Measurements from ENCODE around the gene TDRD3.

- TF ChIP-seq POLR2A (IDR thresholded peaks at IDR 0.05) = no peak
- TF ChIP-seq, protein P1, sequence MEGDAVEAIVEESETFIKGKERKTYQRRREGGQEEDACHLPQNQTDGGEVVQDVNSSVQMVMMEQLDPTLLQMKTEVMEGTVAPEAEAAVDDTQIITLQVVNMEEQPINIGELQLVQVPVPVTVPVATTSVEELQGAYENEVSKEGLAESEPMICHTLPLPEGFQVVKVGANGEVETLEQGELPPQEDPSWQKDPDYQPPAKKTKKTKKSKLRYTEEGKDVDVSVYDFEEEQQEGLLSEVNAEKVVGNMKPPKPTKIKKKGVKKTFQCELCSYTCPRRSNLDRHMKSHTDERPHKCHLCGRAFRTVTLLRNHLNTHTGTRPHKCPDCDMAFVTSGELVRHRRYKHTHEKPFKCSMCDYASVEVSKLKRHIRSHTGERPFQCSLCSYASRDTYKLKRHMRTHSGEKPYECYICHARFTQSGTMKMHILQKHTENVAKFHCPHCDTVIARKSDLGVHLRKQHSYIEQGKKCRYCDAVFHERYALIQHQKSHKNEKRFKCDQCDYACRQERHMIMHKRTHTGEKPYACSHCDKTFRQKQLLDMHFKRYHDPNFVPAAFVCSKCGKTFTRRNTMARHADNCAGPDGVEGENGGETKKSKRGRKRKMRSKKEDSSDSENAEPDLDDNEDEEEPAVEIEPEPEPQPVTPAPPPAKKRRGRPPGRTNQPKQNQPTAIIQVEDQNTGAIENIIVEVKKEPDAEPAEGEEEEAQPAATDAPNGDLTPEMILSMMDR (IDR thresholded peaks at IDR 0.05) = peak; percentile 83 to 95 (median 88)
These were observed 34.2 kb downstream of the TDRD3 start for GRCh38 chr13:60431108-60431700.

Measured in breast epithelium (tissue), 3 donors.